SK-N-MC (cell line): ENCODE results near the gene PIK3CB.

Experiments
- EZH2 ChIP-seq: fragments of 200-600 bp; sonication (generic); IDR thresholded peaks from one replicate; pipeline ENCODE4 v1.6.1; 2017; ENCODE audit warnings: antibody characterized with exemption
- FOXP2 ChIP-seq: optimal IDR thresholded peaks from 2 replicates; pipeline ENCODE3; 2011; ENCODE audit warnings: mild to moderate bottlenecking, moderate library complexity; ENCODE audit not compliant: insufficient read depth; ENCODE audit errors: extremely low read length, control extremely low read depth
- POLR2AphosphoS5 ChIP-seq: IDR thresholded peaks from 2 replicates; pipeline ENCODE4 v1.6.1; 2012; ENCODE audit warnings: mild to moderate bottlenecking, low read depth, low read length, borderline replicate concordance

GRCh38 chr3:138848696-138849095 is 14.0 kb upstream of the PIK3CB start:
- TF ChIP-seq EZH2 (no peak), POLR2AphosphoS5 (no peak), FOXP2 (no peak)
